Gastrocnemius medialis (tissue), 4 donors: ENCODE results near the gene ZNF584.

Experiments used
- POLR2A ChIP-seq, 2 donors: fragments of 450-650 bp; IDR thresholded peaks; one replicate each; pipeline ENCODE4 v1.6.1; 2017; ENCODE audit warnings: antibody characterized with exemption in 2 of 2, mild to moderate bottlenecking in 2 of 2, moderate library complexity in 2 of 2
- TF ChIP-seq, protein P1 (sequence below), 5 experiments: fragments of 450-650 bp in 3 of 5; fragments of 200-600 bp in 2 of 5; sonication (generic) in 2 of 5; IDR thresholded peaks in 4 of 5; conservative IDR thresholded peaks in 1 of 5; 1 replicate in 4 of 5; 2 replicates in 1 of 5; pipeline ENCODE4 v1.5.1; 2016 to 2019; ENCODE audit warnings: antibody characterized with exemption in 5 of 5, mild to moderate bottlenecking in 3 of 5, moderate library complexity in 3 of 5

DNA sequence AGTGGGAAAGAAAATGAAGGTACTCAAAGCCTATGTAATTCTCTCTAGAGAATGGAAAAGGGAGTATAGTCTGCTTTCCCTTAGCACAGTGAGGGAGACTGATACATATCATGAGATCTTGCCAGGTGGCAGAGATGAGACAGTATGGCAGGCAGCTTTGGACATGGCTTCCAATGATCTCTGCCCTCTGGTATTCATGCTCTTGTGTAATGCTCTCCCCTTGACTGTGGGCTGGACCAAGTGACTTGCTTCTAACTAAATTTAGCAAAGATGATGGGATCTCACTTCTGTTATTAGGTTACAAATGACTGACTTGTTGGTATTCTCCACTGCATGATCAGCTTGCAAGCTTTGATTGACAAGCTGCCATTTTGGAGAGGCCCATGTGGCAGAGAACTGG lies 21.3 kb downstream of the ZNF584 start:
- TF ChIP-seq, protein P1, sequence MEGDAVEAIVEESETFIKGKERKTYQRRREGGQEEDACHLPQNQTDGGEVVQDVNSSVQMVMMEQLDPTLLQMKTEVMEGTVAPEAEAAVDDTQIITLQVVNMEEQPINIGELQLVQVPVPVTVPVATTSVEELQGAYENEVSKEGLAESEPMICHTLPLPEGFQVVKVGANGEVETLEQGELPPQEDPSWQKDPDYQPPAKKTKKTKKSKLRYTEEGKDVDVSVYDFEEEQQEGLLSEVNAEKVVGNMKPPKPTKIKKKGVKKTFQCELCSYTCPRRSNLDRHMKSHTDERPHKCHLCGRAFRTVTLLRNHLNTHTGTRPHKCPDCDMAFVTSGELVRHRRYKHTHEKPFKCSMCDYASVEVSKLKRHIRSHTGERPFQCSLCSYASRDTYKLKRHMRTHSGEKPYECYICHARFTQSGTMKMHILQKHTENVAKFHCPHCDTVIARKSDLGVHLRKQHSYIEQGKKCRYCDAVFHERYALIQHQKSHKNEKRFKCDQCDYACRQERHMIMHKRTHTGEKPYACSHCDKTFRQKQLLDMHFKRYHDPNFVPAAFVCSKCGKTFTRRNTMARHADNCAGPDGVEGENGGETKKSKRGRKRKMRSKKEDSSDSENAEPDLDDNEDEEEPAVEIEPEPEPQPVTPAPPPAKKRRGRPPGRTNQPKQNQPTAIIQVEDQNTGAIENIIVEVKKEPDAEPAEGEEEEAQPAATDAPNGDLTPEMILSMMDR (IDR thresholded peaks at IDR 0.05 in 4 of 5, conservative IDR thresholded peaks at IDR 0.05 in 1 of 5): no peak
- no peak for TF ChIP-seq POLR2A (IDR thresholded peaks at IDR 0.05)
